ENCODE data around the gene ROCK2. TPM values are rescaled to one million over a fixed set of nuclear protein-coding genes. Genes with fewer than 3 reads are reported as not detected.
"Not testable (repeated sequence)": the region's sequence is repeated elsewhere in the genome, so short reads cannot be mapped to it uniquely, and the experiment has no call there.

Gene ROCK2
- total RNA-seq, 1 donor from 2014 or later = 36.1 TPM

- no peak for DNase-seq (ENCODE audit: low spot score)
- no peak overlapping the region for H3K4me3 Mint-ChIP-seq
- H3K4me3 ChIP-seq = no peak overlapping the region
- H3F3A ChIP-seq (ENCODE audit: low read depth) = no peaks in the 10 kb centered on the region
- peaks cover 91% of the 10 kb centered on the region for H3K79me2 ChIP-seq (ENCODE audit: low read depth)
- no peaks in the 10 kb centered on the region for H3K36me3 ChIP-seq
- H3K27me3 Mint-ChIP-seq (ENCODE audit: insufficient read depth, low read depth) = peaks cover 2% of the 10 kb centered on the region
- H4K20me1 ChIP-seq (ENCODE audit: low read depth) = peaks cover 10% of the 10 kb centered on the region
- H3K36me3 Mint-ChIP-seq = peaks cover 33% of the 10 kb centered on the region
- no peak overlapping the region for H3K9ac ChIP-seq
- no peaks in the 10 kb centered on the region for H3K4me1 Mint-ChIP-seq
- peaks cover 46% of the 10 kb centered on the region for H3K9me3 Mint-ChIP-seq
- peaks cover 4% of the 10 kb centered on the region for H3K9me3 ChIP-seq (ENCODE audit: low read depth)
- no peak overlapping the region for H3K4me2 ChIP-seq
- TF ChIP-seq EZH2phosphoT487 (IDR thresholded peaks at IDR 0.05) = no peak
- no peak overlapping the region for H3K27ac ChIP-seq
- H3K27ac Mint-ChIP-seq = no peak overlapping the region
- H3K4me1 ChIP-seq = no peaks in the 10 kb centered on the region
- H2AFZ ChIP-seq (replicated peaks) = no peak overlapping the region
- no peaks in the 10 kb centered on the region for H3K27me3 ChIP-seq
These were observed 11.8 kb downstream of the ROCK2 start for GRCh38 chr2:11332596-11332995.

DNA sequence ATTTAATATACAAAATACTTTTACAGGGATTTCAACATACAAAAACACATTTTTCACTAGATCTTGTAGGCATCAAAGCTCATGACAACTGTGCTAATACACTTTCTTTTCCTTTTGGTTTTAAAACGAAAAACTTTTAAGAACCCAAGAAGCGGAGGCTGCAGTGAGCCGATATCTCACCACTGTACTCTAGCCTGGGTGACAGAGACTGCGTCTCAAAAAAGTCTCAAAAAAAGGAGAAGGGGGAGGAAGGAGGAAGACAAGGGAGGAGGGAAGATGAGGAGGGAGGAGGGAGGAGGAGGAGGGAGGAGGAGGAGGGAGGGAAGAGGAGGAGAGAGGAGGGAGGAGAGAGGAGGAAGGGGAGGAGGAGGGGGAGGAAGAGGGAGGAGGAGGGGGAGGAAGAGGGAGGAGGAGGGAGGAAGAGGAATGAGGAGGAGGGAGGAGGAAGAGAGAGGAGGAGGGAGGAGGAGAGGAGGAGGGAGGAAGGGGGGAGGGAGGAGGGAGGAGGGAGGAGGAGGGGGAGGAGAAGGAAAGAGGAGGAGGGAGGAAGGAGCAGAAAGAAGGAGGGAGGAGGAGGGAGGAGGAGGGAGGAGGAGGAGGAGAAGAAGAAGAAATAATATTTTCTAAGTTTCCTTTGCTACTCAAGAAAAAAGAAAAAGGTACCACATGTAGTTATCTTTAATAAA, 13.8 kb downstream of the ROCK2 start:
- H3F3A ChIP-seq (ENCODE audit: low read depth) = no peaks in the 10 kb centered on the region
- no peak overlapping the region for H3K4me2 ChIP-seq
- peaks cover 37% of the 10 kb centered on the region for H3K9me3 Mint-ChIP-seq
- no peak overlapping the region for H2AFZ ChIP-seq (replicated peaks)
- DNase-seq (ENCODE audit: low spot score) = no peak
- H3K36me3 ChIP-seq = no peaks in the 10 kb centered on the region
- no peak overlapping the region for H3K27ac Mint-ChIP-seq
- H3K27me3 Mint-ChIP-seq (ENCODE audit: insufficient read depth, low read depth) = no peaks in the 10 kb centered on the region
- H3K27ac ChIP-seq = no peak overlapping the region
- peaks cover 24% of the 10 kb centered on the region for H3K36me3 Mint-ChIP-seq
- no peak overlapping the region for H3K4me3 ChIP-seq
- peaks cover 91% of the 10 kb centered on the region for H3K79me2 ChIP-seq (ENCODE audit: low read depth)
- no peak overlapping the region for H3K4me3 Mint-ChIP-seq
- H3K9me3 ChIP-seq (ENCODE audit: low read depth) = peaks cover 4% of the 10 kb centered on the region
- H3K4me1 Mint-ChIP-seq = no peaks in the 10 kb centered on the region
- no peaks in the 10 kb centered on the region for H3K27me3 ChIP-seq
- TF ChIP-seq EZH2 (IDR thresholded peaks at IDR 0.05) (no peak), EZH2phosphoT487 (IDR thresholded peaks at IDR 0.05) (no peak), CTCF (IDR thresholded peaks at IDR 0.05) (no peak)
- peaks cover 30% of the 10 kb centered on the region for H4K20me1 ChIP-seq (ENCODE audit: low read depth)
- H3K4me1 ChIP-seq = peaks cover 14% of the 10 kb centered on the region
- no peak overlapping the region for H3K9ac ChIP-seq

DNA sequence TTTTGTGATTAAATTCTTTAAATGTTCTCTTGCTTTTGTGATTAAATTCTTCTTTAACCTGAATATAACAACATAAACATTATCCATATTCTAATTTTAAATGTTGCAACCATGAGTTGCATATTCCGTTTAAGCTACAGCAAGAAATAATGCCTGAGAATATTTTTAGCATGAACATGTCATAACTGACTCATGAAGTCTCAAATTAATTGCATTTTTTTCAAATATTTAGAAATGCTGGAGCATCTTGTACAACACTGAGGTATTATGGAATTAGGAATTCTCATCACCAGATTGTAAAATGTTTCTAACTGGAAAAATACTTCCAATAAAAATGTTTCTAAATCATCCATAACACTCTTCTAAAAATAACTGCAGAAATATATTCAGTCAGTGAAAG, 14.7 kb downstream of the ROCK2 start:
- Mint-ChIP-seq H3K4me1 (no peaks in the 10 kb centered on the region), H3K4me3 (no peak overlapping the region), H3K27me3 (ENCODE audit: insufficient read depth, low read depth) (no peaks in the 10 kb centered on the region), H3K9me3 (peaks cover 32% of the 10 kb centered on the region), H3K27ac (no peak overlapping the region), H3K36me3 (peaks cover 20% of the 10 kb centered on the region)
- no peak overlapping the region for H3K4me2 ChIP-seq
- no peak overlapping the region for H3K4me3 ChIP-seq
- H3K9me3 ChIP-seq (ENCODE audit: low read depth) = peaks cover 4% of the 10 kb centered on the region
- TF ChIP-seq CTCF (IDR thresholded peaks at IDR 0.05) (no peak), EZH2 (IDR thresholded peaks at IDR 0.05) (no peak), EZH2phosphoT487 (IDR thresholded peaks at IDR 0.05) (no peak)
- H3F3A ChIP-seq (ENCODE audit: low read depth) = no peaks in the 10 kb centered on the region
- H3K27me3 ChIP-seq = no peaks in the 10 kb centered on the region
- DNase-seq (ENCODE audit: low spot score) = no peak
- no peak overlapping the region for H2AFZ ChIP-seq (replicated peaks)
- peaks cover 91% of the 10 kb centered on the region for H3K79me2 ChIP-seq (ENCODE audit: low read depth)
- H3K4me1 ChIP-seq = peaks cover 14% of the 10 kb centered on the region
- H3K36me3 ChIP-seq = no peaks in the 10 kb centered on the region
- H3K9ac ChIP-seq = no peak overlapping the region
- H4K20me1 ChIP-seq (ENCODE audit: low read depth) = peaks cover 38% of the 10 kb centered on the region
- no peak overlapping the region for H3K27ac ChIP-seq

GRCh38 chr2:11328522-11328921, 15.9 kb downstream of the ROCK2 start:
- Histone ChIP-seq H3K4me1 (peaks cover 14% of the 10 kb centered on the region), H4K20me1 (ENCODE audit: low read depth) (peaks cover 45% of the 10 kb centered on the region), H3K79me2 (ENCODE audit: low read depth) (peaks cover 91% of the 10 kb centered on the region)
- Mint-ChIP-seq H3K36me3 (peaks cover 17% of the 10 kb centered on the region), H3K9me3 (peaks cover 30% of the 10 kb centered on the region)
- H3K27ac Mint-ChIP-seq; DNase-seq (ENCODE audit: low spot score); H3K4me3 ChIP-seq; H3K36me3 ChIP-seq; H2AFZ ChIP-seq (replicated peaks); H3K9ac ChIP-seq; H3K4me1 Mint-ChIP-seq; H3K4me3 Mint-ChIP-seq; H3F3A ChIP-seq (ENCODE audit: low read depth); H3K27me3 ChIP-seq; H3K27me3 Mint-ChIP-seq (ENCODE audit: insufficient read depth, low read depth); H3K9me3 ChIP-seq (ENCODE audit: low read depth); H3K4me2 ChIP-seq; H3K27ac ChIP-seq: not testable (repeated sequence)

Measured in neural progenitor cell (in vitro differentiated cells).